GM12878 (cell line): ENCODE data around the gene STX16. TPM values are rescaled to one million over a fixed set of nuclear protein-coding genes. Genes with fewer than 3 reads are reported as not detected.

ENCODE experiments used
- ATAC-seq: fragments of 200-7000 bp; cut with Tn5 transposase; 3 replicates; pipeline ENCODE4 v1.9.1; 2020; ENCODE audit warnings: mild to moderate bottlenecking, moderate library complexity
- BruUV-seq: library from RNA; stranded (reverse); fragments of 400-500 nt; replicated peaks from 2 replicates; lab custom pipeline; 2021; lab: Mats Ljungman, UMichigan
- CTCF ChIA-PET: fragments of 300-600 bp; sonication (Branson Sonifier 250); formaldehyde crosslinking; extraction: SDS; loops from one replicate; lab custom pipeline; 2021; ENCODE audit warnings: inconsistent platforms; lab: Yijun Ruan, JAX
- POLR2A ChIA-PET: fragments of 350-600 bp; formaldehyde crosslinking; extraction: SDS; loops from one replicate; lab custom pipeline; 2021; ENCODE audit warnings: inconsistent platforms; lab: Charles Lee
- RAD21 ChIA-PET: fragments of 300-600 bp; sonication (Branson Sonifier 250); formaldehyde crosslinking; loops from one replicate; lab custom pipeline; 2023; ENCODE audit warnings: antibody characterized with exemption; ENCODE audit not compliant: unreplicated experiment; lab: Charles Lee
- SMC1A ChIA-PET: fragments of 300-600 bp; sonication (Branson Sonifier 250); formaldehyde crosslinking; loops from one replicate; lab custom pipeline; 2023; ENCODE audit not compliant: unreplicated experiment, uncharacterized antibody; lab: Charles Lee
- DNase-seq: peaks from one replicate; pipeline ENCODE4 v3.0.0-alpha.2; 2011; ENCODE audit warnings: low read depth, low spot score
- FAIRE-seq: peaks from 3 replicates; lab custom pipeline; 2011; peaks lifted over from hg19 to GRCh38; lab: Jason Lieb, UNC
- H2AFZ ChIP-seq: 2 replicates; pipeline ENCODE4 v1.6.0; 2011; ENCODE audit warnings: low read depth, low read length, control low read depth; ENCODE audit not compliant: control insufficient read depth
- H3K27ac ChIP-seq: 2 replicates; pipeline ENCODE4 v1.5.1; 2011; ENCODE audit warnings: control low read depth; ENCODE audit not compliant: control insufficient read depth, insufficient read depth
- H3K27me3 ChIP-seq, 2 experiments: replicated peaks in 1 of 2; 2 replicates each; pipeline versions ENCODE4 v1.6.0 to v1.6.1; 2011; ENCODE audit warnings: low read length in 1 of 2; ENCODE audit not compliant: control insufficient read depth in 2 of 2, insufficient read depth in 2 of 2
- H3K36me3 ChIP-seq, 2 experiments: 2 replicates each; pipeline ENCODE4 v1.5.1; 2011; ENCODE audit warnings: low read length in 1 of 2; ENCODE audit not compliant: control insufficient read depth in 2 of 2, insufficient read depth in 2 of 2
- H3K4me1 ChIP-seq: 2 replicates; pipeline ENCODE4 v1.6.1; 2011; ENCODE audit warnings: mild to moderate bottlenecking, low read length, moderate library complexity, mixed read lengths; ENCODE audit not compliant: control insufficient read depth, insufficient read depth
- H3K4me2 ChIP-seq: 2 replicates; pipeline ENCODE4 v1.6.0; 2011; ENCODE audit warnings: control low read depth; ENCODE audit not compliant: control insufficient read depth, insufficient read depth
- H3K4me3 ChIP-seq: fragments of 200-600 bp; sonication (generic); 2 replicates; pipeline ENCODE4 v1.5.1; 2016
- H3K79me2 ChIP-seq: 2 replicates; pipeline ENCODE4 v1.6.0; 2011; ENCODE audit warnings: low read length; ENCODE audit not compliant: control insufficient read depth, insufficient read depth
- H3K9ac ChIP-seq: 2 replicates; pipeline ENCODE4 v1.8.0; 2011; ENCODE audit warnings: low read length, control low read depth, mixed read lengths; ENCODE audit not compliant: control insufficient read depth, insufficient read depth
- H3K9me3 ChIP-seq: replicated peaks from 3 replicates; pipeline ENCODE4 v1.5.1; 2011; ENCODE audit warnings: mild to moderate bottlenecking, low read length; ENCODE audit not compliant: control insufficient read depth, insufficient read depth
- H4K20me1 ChIP-seq: 2 replicates; pipeline ENCODE4 v1.6.0; 2011; ENCODE audit not compliant: control insufficient read depth, insufficient read depth
- BRCA1 ChIP-seq: IDR thresholded peaks from 2 replicates; pipeline ENCODE4 v1.6.1; 2011; ENCODE audit warnings: low read depth, low read length, improper control_type of control experiment
- CREB1 ChIP-seq: IDR thresholded peaks from 2 replicates; pipeline ENCODE4 v1.6.1; 2012; ENCODE audit warnings: low read depth, mild to moderate bottlenecking, inconsistent platforms
- EZH2 ChIP-seq: IDR thresholded peaks from 2 replicates; pipeline ENCODE4 v1.6.1; 2012; ENCODE audit warnings: low read depth, mild to moderate bottlenecking, control low read depth, inconsistent platforms, low read length, borderline replicate concordance; ENCODE audit not compliant: control insufficient read depth
- HDAC2 ChIP-seq: fragments of 200-600 bp; sonication (generic); IDR thresholded peaks from 2 replicates; pipeline ENCODE4 v1.6.1; 2017
- IKZF2 ChIP-seq, 2 experiments: fragments of 450-650 bp; IDR thresholded peaks; 2 replicates each; pipeline ENCODE4 v1.6.1; 2017; ENCODE audit warnings: mild to moderate bottlenecking in 2 of 2, moderate library complexity in 2 of 2
- IRF3 ChIP-seq: fragments of 450-650 bp; IDR thresholded peaks from 2 replicates; pipeline ENCODE4 v1.6.1; 2014; ENCODE audit warnings: mild to moderate bottlenecking
- LARP7 ChIP-seq: fragments of 450-650 bp; IDR thresholded peaks from 2 replicates; pipeline ENCODE4 v1.6.1; 2017; ENCODE audit warnings: mild to moderate bottlenecking
- NFIC ChIP-seq: IDR thresholded peaks from 2 replicates; pipeline ENCODE4 v1.6.1; 2012; ENCODE audit warnings: low read depth, mild to moderate bottlenecking, inconsistent platforms, low read length, moderate library complexity
- PAX5 ChIP-seq: IDR thresholded peaks from 2 replicates; pipeline ENCODE4 v1.6.1; 2011; ENCODE audit warnings: low read depth, low read length, borderline replicate concordance
- SPI1 ChIP-seq: IDR thresholded peaks from 2 replicates; pipeline ENCODE4 v1.6.1; 2011; ENCODE audit warnings: low read depth, mild to moderate bottlenecking, low read length, moderate library complexity, borderline replicate concordance; ENCODE audit not compliant: insufficient read depth
- YY1 ChIP-seq: IDR thresholded peaks from 2 replicates; pipeline ENCODE4 v1.6.1; 2011; ENCODE audit warnings: low read depth, mild to moderate bottlenecking, low read length
- WGBS: methylation state at CpG from one replicate; pipeline ENCODE4 v1.1.6; 2016; ENCODE audit warnings: low lambda C conversion rate; ENCODE audit not compliant: insufficient replicate concordance, insufficient coverage; ENCODE audit errors: missing lambda C conversion rate; 5-methylcytosine and 5-hydroxymethylcytosine counted together
- in situ Hi-C: fragments of 300-500 bp; cut with MboI; formaldehyde crosslinking; loops from 9 replicates; pipeline ENCODE4 v1.14.3; 2018; ENCODE audit warnings: mixed read lengths
- intact Hi-C: fragments of 100-400 bp; cut with micrococcal nuclease; formaldehyde crosslinking; loops from one replicate; pipeline ENCODE4 v1.14.2; 2022; ENCODE audit not compliant: unreplicated experiment
- polyA plus RNA-seq, 11 experiments: library from polyadenylated mRNA; depleted of rRNA in 4 of 11; unstranded in 6 of 11; stranded (reverse) in 5 of 11; fragments of >200 nt; fragmentation: Nextera tagmentation in 4 of 11; fragmentation: Illumina TruSeq in 1 of 11; extraction: Ambion mirVana in 4 of 11; extraction: Trizol in 1 of 11; gene quantifications; 1 replicate in 1 of 11; 2 replicates in 10 of 11; pipeline versions ENCODE4 v1.2.1 to v1.2.3, GENCODE V29; 2011 to 2016; ENCODE audit warnings: inconsistent platforms in 2 of 11, missing spikeins in 2 of 11, low read depth in 1 of 11
- total RNA-seq, 4 experiments: library from RNA; depleted of rRNA in 3 of 4; stranded (reverse); fragments of >200 nt in 3 of 4; fragmentation: Illumina TruSeq in 1 of 4; extraction: Trizol in 1 of 4; gene quantifications; 2 replicates each; pipeline versions ENCODE4 v1.2.1 to v1.2.3, GENCODE V29; 2013 to 2021

STX16 gene
- total and polyA plus RNA-seq, 10 of the 15 experiments (the other 5 are each of a cell fraction or from before 2014, with no cell fraction given): 6.3 to 68.4 (median 35.8) TPM

DNA sequence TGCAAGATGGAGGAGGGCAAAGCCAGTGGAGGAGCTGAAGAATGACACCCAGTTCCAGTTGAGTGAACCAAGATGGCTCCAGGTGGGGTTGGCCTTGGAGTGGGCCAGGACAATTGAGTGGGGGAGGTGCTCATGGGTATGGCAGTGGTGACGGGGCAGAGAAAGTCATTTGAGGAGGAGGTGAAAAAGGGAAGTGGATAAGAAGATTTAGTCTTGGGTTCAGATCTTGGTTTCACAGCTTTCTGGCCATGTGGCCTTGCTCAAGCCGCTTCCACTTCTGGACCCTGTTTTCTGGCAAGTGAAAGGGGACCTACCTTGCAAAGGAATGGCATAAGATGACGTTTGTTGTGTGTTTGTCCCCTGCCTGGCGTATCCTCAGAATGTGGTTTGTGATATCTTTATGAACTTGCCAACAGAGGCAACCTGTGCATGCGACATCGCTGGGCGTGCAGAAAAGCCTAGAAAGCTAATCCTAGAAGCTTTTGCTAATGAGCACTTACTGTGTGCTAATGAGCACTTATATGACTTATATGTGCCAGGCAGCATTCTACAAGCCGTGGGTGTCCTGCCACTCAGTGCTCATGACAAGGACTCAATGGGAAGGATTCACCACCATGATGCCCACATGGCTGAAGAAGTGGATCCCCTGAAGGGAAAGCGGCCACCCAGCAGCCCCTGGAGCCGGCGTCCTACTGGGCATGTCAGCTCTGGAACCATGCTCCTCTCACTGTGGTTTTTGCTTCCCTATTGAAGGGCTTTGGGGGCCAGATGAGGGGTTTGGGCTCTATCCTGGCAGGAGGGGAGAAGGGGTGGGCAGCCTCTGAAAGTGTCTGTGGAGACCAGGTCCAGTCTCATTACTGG lies 23.6 kb upstream of the STX16 start:
- Histone ChIP-seq H3K36me3 (no peaks in the 10 kb centered on the region), H3K27me3 (peaks cover 2 to 8% of the 10 kb centered on the region in 2 experiments; a peak in 3 of 4 replicates), H3K4me2 (no peak overlapping the region), H2AFZ (no peak overlapping the region), H3K9me3 (no peaks in the 10 kb centered on the region), H3K9ac (no peak overlapping the region), H3K27ac (no peak overlapping the region), H3K4me3 (no peak overlapping the region), H3K4me1 (peaks cover 8% of the 10 kb centered on the region), H3K79me2 (no peaks in the 10 kb centered on the region), H4K20me1 (peaks cover 3% of the 10 kb centered on the region; the same call in 1 of the 2 replicates)
- CTCF ChIA-PET: interaction anchor here (1.2 kb wide), 1 partner anchor 9 kb away, joined by 3 read pairs; no protein-coding TSS in a partner anchor
- intact Hi-C loops (no loop called here), in situ Hi-C loops (loop anchor here (25.0 kb wide), 1 partner anchor 165 kb away; no protein-coding TSS in a partner anchor)
- ATAC-seq: peak; percentile 50
- DNase-seq: no peak
- RAD21 ChIA-PET: no interaction called here
- POLR2A ChIA-PET: no interaction called here
- 64% methylated on average over 11 of the region's 11 CpGs for whole genome bisulfite sequencing
- SMC1A ChIA-PET: no interaction called here
- BruUV-seq: no TSS peak
- no peak for TF ChIP-seq LARP7
- TF ChIP-seq IKZF2 (IDR thresholded peaks at IDR 0.05): 0 out of 4 replicates have a peak, but pooled peaks of 1 of the 2 experiments have one; percentile 14
- TF ChIP-seq PAX5: peak; percentile 32; the same call in 1 of the 2 replicates
- TF ChIP-seq EZH2: no peak
- TF ChIP-seq SPI1: peak; percentile 86
- TF ChIP-seq BRCA1: no peak
- 0 out of 2 replicates have a peak, but pooled peaks have one; percentile 24 for TF ChIP-seq YY1
- TF ChIP-seq HDAC2: no peak
- TF ChIP-seq IRF3: no peak
- TF ChIP-seq CREB1: no peak
- no peak for TF ChIP-seq NFIC
- no peak for FAIRE-seq
